NT2/D1 (cell line): ENCODE measurements around the gene RPL13.

Experiments
- SUZ12 ChIP-seq: IDR thresholded peaks from 2 replicates; pipeline ENCODE4 v1.6.1; 2011; ENCODE audit not compliant: insufficient read length, insufficient read depth; ENCODE audit errors: extremely low read depth
- YY1 ChIP-seq: IDR thresholded peaks from 2 replicates; pipeline ENCODE4 v1.6.1; 2011; ENCODE audit not compliant: insufficient read length, insufficient read depth

- TF ChIP-seq YY1 (no peak), SUZ12 (no peak)
Measured at GRCh38 chr16:89555780-89556179, 4.7 kb upstream of the RPL13 start.
